GM23338 (cell line): ENCODE measurements around the gene RNLS.

Experiments
- ETS1 ChIP-seq: IDR thresholded peaks from 2 replicates; pipeline ENCODE4 v1.6.1; 2016; ENCODE audit warnings: antibody characterized with exemption
- EZH2 ChIP-seq: fragments of 200-600 bp; sonication (generic); IDR thresholded peaks from one replicate; pipeline ENCODE4 v1.8.0; 2017; ENCODE audit warnings: antibody characterized with exemption, mild to moderate bottlenecking, low read depth; ENCODE audit not compliant: unreplicated experiment
- EZH2phosphoT487 ChIP-seq: fragments of 200-600 bp; sonication (generic); IDR thresholded peaks from one replicate; pipeline ENCODE4 v1.8.1; 2018; ENCODE audit warnings: antibody characterized with exemption; ENCODE audit not compliant: unreplicated experiment
- JUNB ChIP-seq: IDR thresholded peaks from one replicate; pipeline ENCODE4 v1.6.1; 2016; ENCODE audit warnings: antibody characterized with exemption; ENCODE audit not compliant: unreplicated experiment
- POLR2AphosphoS5 ChIP-seq: IDR thresholded peaks from 2 replicates; pipeline ENCODE4 v1.6.1; 2016; ENCODE audit warnings: antibody characterized with exemption, low read depth
- ZNF331 ChIP-seq: fragments of 250-450 bp; sonication (Bioruptor Pico); IDR thresholded peaks from 2 replicates; pipeline ENCODE4 v1.5.0; 2020; ENCODE audit warnings: low read depth, mild to moderate bottlenecking, moderate library complexity
- TF ChIP-seq, protein P1 (sequence below), 2 experiments: fragments of 200-600 bp in 1 of 2; sonication (generic) in 1 of 2; conservative IDR thresholded peaks; 2 replicates each; pipeline versions ENCODE4 v1.5.1 to v1.6.1; 2016 to 2017; ENCODE audit warnings: antibody characterized with exemption in 2 of 2, low read depth in 2 of 2, mild to moderate bottlenecking in 2 of 2, moderate library complexity in 1 of 2
- TF ChIP-seq, protein P2 (sequence below): IDR thresholded peaks from one replicate; pipeline ENCODE4 v1.6.1; 2018; ENCODE audit warnings: antibody characterized with exemption; ENCODE audit not compliant: unreplicated experiment

DNA sequence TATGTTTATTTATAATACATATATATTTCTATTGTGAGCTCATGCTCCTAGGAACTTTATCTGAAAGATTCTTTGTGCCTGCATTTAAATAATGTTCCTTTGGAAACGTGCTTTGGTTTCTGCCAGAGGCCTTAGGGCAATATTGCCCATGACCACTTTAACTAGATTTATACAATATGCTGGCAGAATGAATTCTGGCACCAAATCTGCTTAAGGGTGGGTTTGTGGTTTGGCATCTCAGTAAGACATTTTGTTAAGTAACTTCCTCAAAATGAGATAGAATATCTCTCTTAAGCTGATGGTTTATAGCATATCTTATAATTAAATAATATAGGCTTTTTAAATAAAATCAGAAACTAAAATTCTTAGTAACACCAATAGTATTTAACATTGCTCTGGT is 252.9 kb downstream of the RNLS start:
- TF ChIP-seq POLR2AphosphoS5 (no peak), EZH2 (no peak), JUNB (no peak), EZH2phosphoT487 (no peak), ETS1 (no peak), ZNF331 (CRISPR knock-in tag) (no peak)
- TF ChIP-seq, protein P1, sequence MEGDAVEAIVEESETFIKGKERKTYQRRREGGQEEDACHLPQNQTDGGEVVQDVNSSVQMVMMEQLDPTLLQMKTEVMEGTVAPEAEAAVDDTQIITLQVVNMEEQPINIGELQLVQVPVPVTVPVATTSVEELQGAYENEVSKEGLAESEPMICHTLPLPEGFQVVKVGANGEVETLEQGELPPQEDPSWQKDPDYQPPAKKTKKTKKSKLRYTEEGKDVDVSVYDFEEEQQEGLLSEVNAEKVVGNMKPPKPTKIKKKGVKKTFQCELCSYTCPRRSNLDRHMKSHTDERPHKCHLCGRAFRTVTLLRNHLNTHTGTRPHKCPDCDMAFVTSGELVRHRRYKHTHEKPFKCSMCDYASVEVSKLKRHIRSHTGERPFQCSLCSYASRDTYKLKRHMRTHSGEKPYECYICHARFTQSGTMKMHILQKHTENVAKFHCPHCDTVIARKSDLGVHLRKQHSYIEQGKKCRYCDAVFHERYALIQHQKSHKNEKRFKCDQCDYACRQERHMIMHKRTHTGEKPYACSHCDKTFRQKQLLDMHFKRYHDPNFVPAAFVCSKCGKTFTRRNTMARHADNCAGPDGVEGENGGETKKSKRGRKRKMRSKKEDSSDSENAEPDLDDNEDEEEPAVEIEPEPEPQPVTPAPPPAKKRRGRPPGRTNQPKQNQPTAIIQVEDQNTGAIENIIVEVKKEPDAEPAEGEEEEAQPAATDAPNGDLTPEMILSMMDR (conservative IDR thresholded peaks at IDR 0.05; ENCODE audit: low read depth in 2 of 2): no peak
- TF ChIP-seq, protein P2, sequence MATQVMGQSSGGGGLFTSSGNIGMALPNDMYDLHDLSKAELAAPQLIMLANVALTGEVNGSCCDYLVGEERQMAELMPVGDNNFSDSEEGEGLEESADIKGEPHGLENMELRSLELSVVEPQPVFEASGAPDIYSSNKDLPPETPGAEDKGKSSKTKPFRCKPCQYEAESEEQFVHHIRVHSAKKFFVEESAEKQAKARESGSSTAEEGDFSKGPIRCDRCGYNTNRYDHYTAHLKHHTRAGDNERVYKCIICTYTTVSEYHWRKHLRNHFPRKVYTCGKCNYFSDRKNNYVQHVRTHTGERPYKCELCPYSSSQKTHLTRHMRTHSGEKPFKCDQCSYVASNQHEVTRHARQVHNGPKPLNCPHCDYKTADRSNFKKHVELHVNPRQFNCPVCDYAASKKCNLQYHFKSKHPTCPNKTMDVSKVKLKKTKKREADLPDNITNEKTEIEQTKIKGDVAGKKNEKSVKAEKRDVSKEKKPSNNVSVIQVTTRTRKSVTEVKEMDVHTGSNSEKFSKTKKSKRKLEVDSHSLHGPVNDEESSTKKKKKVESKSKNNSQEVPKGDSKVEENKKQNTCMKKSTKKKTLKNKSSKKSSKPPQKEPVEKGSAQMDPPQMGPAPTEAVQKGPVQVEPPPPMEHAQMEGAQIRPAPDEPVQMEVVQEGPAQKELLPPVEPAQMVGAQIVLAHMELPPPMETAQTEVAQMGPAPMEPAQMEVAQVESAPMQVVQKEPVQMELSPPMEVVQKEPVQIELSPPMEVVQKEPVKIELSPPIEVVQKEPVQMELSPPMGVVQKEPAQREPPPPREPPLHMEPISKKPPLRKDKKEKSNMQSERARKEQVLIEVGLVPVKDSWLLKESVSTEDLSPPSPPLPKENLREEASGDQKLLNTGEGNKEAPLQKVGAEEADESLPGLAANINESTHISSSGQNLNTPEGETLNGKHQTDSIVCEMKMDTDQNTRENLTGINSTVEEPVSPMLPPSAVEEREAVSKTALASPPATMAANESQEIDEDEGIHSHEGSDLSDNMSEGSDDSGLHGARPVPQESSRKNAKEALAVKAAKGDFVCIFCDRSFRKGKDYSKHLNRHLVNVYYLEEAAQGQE: no peak
